HepG2 (cell line): ENCODE results near the gene SGIP1. TPM values are rescaled to one million over a fixed set of nuclear protein-coding genes. Genes with fewer than 3 reads are reported as not detected.

ENCODE experiments used
- ATAC-seq: fragments of 200-7000 bp; cut with Tn5 transposase; 3 replicates; pipeline ENCODE4 v1.9.1; 2020; ENCODE audit warnings: mild to moderate bottlenecking, moderate library complexity
- BruUV-seq: library from RNA; stranded (reverse); fragments of 400-500 nt; replicated peaks from 2 replicates; lab custom pipeline; 2021; lab: Mats Ljungman, UMichigan
- CTCF ChIA-PET: fragments of 300-600 bp; formaldehyde crosslinking; extraction: SDS; loops from one replicate; lab custom pipeline; 2021; ENCODE audit warnings: low total read pairs, inconsistent platforms, low intra/inter-chr PET ratio; lab: Yijun Ruan, JAX
- POLR2A ChIA-PET: fragments of 350-600 bp; sonication (Branson Sonifier 250); formaldehyde crosslinking; loops from one replicate; lab custom pipeline; 2020; ENCODE audit warnings: antibody characterized with exemption, inconsistent platforms; lab: Yijun Ruan, JAX
- DNase-seq: peaks from one replicate; pipeline ENCODE4 v3.0.0-alpha.2; 2015; ENCODE audit warnings: low spot score
- FAIRE-seq: peaks from 3 replicates; lab custom pipeline; 2011; peaks lifted over from hg19 to GRCh38; lab: Jason Lieb, UNC
- H2AFZ ChIP-seq: one replicate; pipeline ENCODE4 v1.6.1; 2011; ENCODE audit warnings: low read length, inconsistent platforms
- H3K27ac ChIP-seq: fragments of 300-600 bp; 3 replicates; pipeline ENCODE4 v1.8.0; 2011; ENCODE audit warnings: mixed run types, mild to moderate bottlenecking, mixed read lengths, low read length, inconsistent platforms; ENCODE audit not compliant: insufficient read depth; ENCODE audit errors: extremely low read length
- H3K27me3 ChIP-seq, 2 experiments: fragments of 200-600 bp in 1 of 2; 2 replicates in 1 of 2; 3 replicates in 1 of 2; pipeline versions ENCODE4 v1.6.0 to v1.8.0; 2011; ENCODE audit warnings: low read length in 2 of 2, mild to moderate bottlenecking in 2 of 2, moderate library complexity in 2 of 2, inconsistent platforms in 1 of 2; ENCODE audit not compliant: insufficient read depth in 2 of 2, control insufficient read depth in 1 of 2
- H3K36me3 ChIP-seq, 2 experiments: fragments of 200-600 bp in 1 of 2; replicated peaks in 1 of 2; 2 replicates in 1 of 2; 3 replicates in 1 of 2; pipeline versions ENCODE4 v1.5.1 to v1.8.0; 2011; ENCODE audit warnings: low read length in 2 of 2, inconsistent platforms in 1 of 2; ENCODE audit not compliant: insufficient read depth in 2 of 2, control insufficient read depth in 1 of 2
- H3K4me1 ChIP-seq: 2 replicates; pipeline ENCODE4 v1.5.1; 2012; ENCODE audit warnings: low read length, inconsistent platforms; ENCODE audit not compliant: insufficient read depth
- H3K4me2 ChIP-seq: 2 replicates; pipeline ENCODE4 v1.6.0; 2011; ENCODE audit warnings: low read depth, low read length, inconsistent platforms
- H3K4me3 ChIP-seq, 3 experiments: fragments of 200-600 bp in 1 of 3; sonication (generic), shearing (Covaris generic) in 1 of 3; replicated peaks in 1 of 3; 2 replicates each; pipeline ENCODE4 v1.5.1; 2011 to 2016; ENCODE audit warnings: low read length in 3 of 3, inconsistent platforms in 2 of 3, low read depth in 2 of 3, mild to moderate bottlenecking in 2 of 3, control low read depth in 1 of 3, mixed read lengths in 1 of 3; ENCODE audit not compliant: insufficient read depth in 1 of 3
- H3K79me2 ChIP-seq: one replicate; pipeline ENCODE4 v1.6.1; 2011; ENCODE audit warnings: low read length, inconsistent platforms; ENCODE audit not compliant: insufficient read depth
- H3K9ac ChIP-seq: 2 replicates; pipeline ENCODE4 v1.6.0; 2011; ENCODE audit warnings: mild to moderate bottlenecking, low read depth, low read length, inconsistent platforms; ENCODE audit not compliant: insufficient read depth
- H3K9me3 ChIP-seq: 2 replicates; pipeline ENCODE4 v1.5.1; 2012; ENCODE audit warnings: mild to moderate bottlenecking, low read length
- H4K20me1 ChIP-seq: 2 replicates; pipeline ENCODE4 v1.6.0; 2011; ENCODE audit warnings: inconsistent platforms, mild to moderate bottlenecking, low read length, moderate library complexity; ENCODE audit not compliant: insufficient read depth
- ESRRA ChIP-seq: sonication (generic); formaldehyde crosslinking; IDR thresholded peaks from 2 replicates; pipeline ENCODE4 v1.5.1; 2020; ENCODE audit warnings: mild to moderate bottlenecking, low read depth, missing genetic modification reagents
- EZH2 ChIP-seq: conservative IDR thresholded peaks from 2 replicates; pipeline ENCODE4 v1.6.1; 2012; ENCODE audit warnings: mild to moderate bottlenecking, low read depth, low read length, moderate library complexity
- FUBP1 ChIP-seq: sonication (generic); formaldehyde crosslinking; IDR thresholded peaks from 2 replicates; pipeline ENCODE4 v1.5.1; 2020; ENCODE audit warnings: missing genetic modification reagents, mild to moderate bottlenecking, borderline replicate concordance
- IRF9 ChIP-seq: sonication (generic); formaldehyde crosslinking; IDR thresholded peaks from 2 replicates; pipeline ENCODE4 v1.8.0; 2022; ENCODE audit warnings: missing genetic modification reagents, mild to moderate bottlenecking, borderline replicate concordance
- KDM2A ChIP-seq: sonication (generic); formaldehyde crosslinking; IDR thresholded peaks from 2 replicates; pipeline ENCODE4 v1.4.0; 2020; ENCODE audit warnings: low read depth, missing genetic modification reagents, borderline replicate concordance
- NR1H2 ChIP-seq: sonication (generic); formaldehyde crosslinking; IDR thresholded peaks from 2 replicates; pipeline ENCODE4 v1.8.1; 2022; ENCODE audit warnings: low read depth, missing genetic modification reagents, borderline replicate concordance
- SMYD3 ChIP-seq: sonication (generic); formaldehyde crosslinking; IDR thresholded peaks from 2 replicates; pipeline ENCODE4 v1.8.1; 2023; ENCODE audit warnings: mild to moderate bottlenecking, missing genetic modification reagents
- SNAI1 ChIP-seq: sonication (generic); formaldehyde crosslinking; IDR thresholded peaks from 2 replicates; pipeline ENCODE4 v1.5.0; 2020; ENCODE audit warnings: mild to moderate bottlenecking, missing genetic modification reagents, borderline replicate concordance
- ZMAT3 ChIP-seq: sonication (generic); formaldehyde crosslinking; conservative IDR thresholded peaks from 2 replicates; pipeline ENCODE4 v1.7.0; 2021; ENCODE audit warnings: missing genetic modification reagents
- ZNF446 ChIP-seq: sonication (generic); formaldehyde crosslinking; IDR thresholded peaks from 2 replicates; pipeline ENCODE4 v1.5.0; 2020; ENCODE audit warnings: mild to moderate bottlenecking, missing genetic modification reagents
- ZNF564 ChIP-seq: sonication (generic); formaldehyde crosslinking; IDR thresholded peaks from 2 replicates; pipeline ENCODE4 v1.8.1; 2023; ENCODE audit warnings: mild to moderate bottlenecking, missing genetic modification reagents
- ZNF710 ChIP-seq: sonication (generic); formaldehyde crosslinking; IDR thresholded peaks from 2 replicates; pipeline ENCODE4 v1.5.0; 2020; ENCODE audit warnings: mild to moderate bottlenecking, missing genetic modification reagents, borderline replicate concordance
- in situ Hi-C: cut with HindIII; loops from 2 replicates; pipeline ENCODE4 v1.10.0; 2017; ENCODE audit warnings: low pct_unique_long_range_greater_than_20kb; ENCODE audit not compliant: extremely low pct_ligation_motif_present
- intact Hi-C: fragments of 100-400 bp; cut with micrococcal nuclease; formaldehyde crosslinking; loops from one replicate; pipeline ENCODE4 v1.10.0; 2022; ENCODE audit not compliant: unreplicated experiment
- polyA plus RNA-seq, 8 experiments: library from polyadenylated mRNA; depleted of rRNA in 3 of 8; stranded (reverse) in 7 of 8; unstranded in 1 of 8; fragments of >200 nt; fragmentation: Illumina TruSeq in 4 of 8; extraction: Trizol in 4 of 8; gene quantifications; 2 replicates each; pipeline versions ENCODE4 v1.2.1 to v1.2.3, GENCODE V29; 2011 to 2016; ENCODE audit warnings: low read depth in 4 of 8, missing spikeins in 1 of 8, mixed read lengths in 1 of 8; ENCODE audit not compliant: insufficient read depth in 1 of 8
- total RNA-seq, 5 experiments: library from RNA; depleted of rRNA; stranded (reverse); fragments of >200 nt; fragmentation: Illumina TruSeq; extraction: Trizol; gene quantifications; 2 replicates each; pipeline ENCODE4 v1.2.3, GENCODE V29; 2016; ENCODE audit warnings: low read depth in 1 of 5

SGIP1 gene
- total and polyA plus RNA-seq, 2 of the 13 experiments (the other 11 are each of a cell fraction or from before 2014, with no cell fraction given), result not detected

- ChIA-PET POLR2A (no interaction called here), CTCF (no interaction called here)
- no peak for FAIRE-seq
- no peak overlapping the region for H3K4me3 ChIP-seq
- no TSS peak for BruUV-seq
- no peaks in the 10 kb centered on the region for H4K20me1 ChIP-seq
- no peak for ATAC-seq
- H3K27me3 ChIP-seq, result no peaks in the 10 kb centered on the region
- H2AFZ ChIP-seq, result no peak overlapping the region
- DNase-seq, result no peak
- peaks cover 42% of the 10 kb centered on the region for H3K4me1 ChIP-seq
- no peaks in the 10 kb centered on the region for H3K36me3 ChIP-seq
- no peak overlapping the region for H3K4me2 ChIP-seq
- no peak overlapping the region for H3K9ac ChIP-seq
- no peaks in the 10 kb centered on the region for H3K9me3 ChIP-seq
- in situ Hi-C loops (no loop called here), intact Hi-C loops (no loop called here)
- H3K27ac ChIP-seq, result no peak overlapping the region
- no peaks in the 10 kb centered on the region for H3K79me2 ChIP-seq
- no peak for TF ChIP-seq SNAI1 (CRISPR knock-in tag)
- no peak for TF ChIP-seq IRF9 (CRISPR knock-in tag)
- no peak for TF ChIP-seq FUBP1 (CRISPR knock-in tag)
- TF ChIP-seq ESRRA (CRISPR knock-in tag), result no peak
- TF ChIP-seq ZMAT3, result no peak
- no peak for TF ChIP-seq SMYD3
- TF ChIP-seq ZNF710 (CRISPR knock-in tag), result no peak
- TF ChIP-seq ZNF446 (CRISPR knock-in tag), result no peak
- no peak for TF ChIP-seq KDM2A (CRISPR knock-in tag)
- TF ChIP-seq EZH2, result no peak
- no peak for TF ChIP-seq NR1H2 (CRISPR knock-in tag)
- no peak for TF ChIP-seq ZNF564
Measured at GRCh38 chr1:66589326-66589725, 55.4 kb downstream of the SGIP1 start.
